ENCODE data around the gene COPG1.

COPG1 gene

DNA sequence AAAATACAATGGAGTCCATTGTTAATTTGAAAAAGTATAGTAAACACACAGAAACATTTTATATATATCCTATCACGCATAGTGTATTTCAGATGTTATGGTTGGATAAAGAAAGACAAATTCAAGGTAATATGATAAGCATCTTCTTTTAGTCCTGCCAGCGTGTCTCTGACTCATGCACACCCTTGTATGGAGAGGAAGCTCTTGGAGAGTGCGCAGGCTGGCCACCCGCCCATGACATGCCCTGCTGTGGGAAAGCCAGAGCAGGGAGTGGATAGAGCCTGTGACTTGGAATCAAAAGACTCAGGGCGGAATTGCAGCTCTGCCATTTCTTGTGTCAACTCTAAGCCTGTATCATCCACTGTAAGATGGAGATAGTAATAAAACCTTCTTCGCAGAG lies 23.0 kb upstream of the COPG1 start:
- Histone ChIP-seq H3K36me3 (ENCODE audit: control insufficient read depth, insufficient read depth, low read length) (no peaks in the 10 kb centered on the region), H3K27me3 (ENCODE audit: control insufficient read depth, insufficient read depth, low read length) (no peaks in the 10 kb centered on the region), H3K4me3 (ENCODE audit: low read length) (no peak overlapping the region), H3K27ac (ENCODE audit: low read length) (no peak overlapping the region), H3K9me3 (ENCODE audit: control insufficient read depth, insufficient read depth, low read length) (no peaks in the 10 kb centered on the region), H3K4me1 (ENCODE audit: control insufficient read depth, insufficient read depth, low read length) (peaks cover 4% of the 10 kb centered on the region)
- DNase-seq (ENCODE audit: low read depth, low spot score), result no peak
- WGBS (ENCODE audit: insufficient coverage, insufficient read length), result no CpG with 5 or more reads among the region's 6 CpGs

GRCh38 chr3:129228891-129229585 lies 20.4 kb upstream of the COPG1 start:
- Histone ChIP-seq H3K9me3 (ENCODE audit: control insufficient read depth, insufficient read depth, low read length) (no peaks in the 10 kb centered on the region), H3K4me1 (ENCODE audit: control insufficient read depth, insufficient read depth, low read length) (peaks cover 4% of the 10 kb centered on the region), H3K27me3 (ENCODE audit: control insufficient read depth, insufficient read depth, low read length) (no peaks in the 10 kb centered on the region), H3K36me3 (ENCODE audit: control insufficient read depth, insufficient read depth, low read length) (no peaks in the 10 kb centered on the region), H3K4me3 (ENCODE audit: low read length) (no peak overlapping the region), H3K27ac (ENCODE audit: low read length) (no peak overlapping the region)
- no CpG with 5 or more reads among the region's 11 CpGs for WGBS (ENCODE audit: insufficient coverage, insufficient read length)
- no peak for DNase-seq (ENCODE audit: low read depth, low spot score)

DNA sequence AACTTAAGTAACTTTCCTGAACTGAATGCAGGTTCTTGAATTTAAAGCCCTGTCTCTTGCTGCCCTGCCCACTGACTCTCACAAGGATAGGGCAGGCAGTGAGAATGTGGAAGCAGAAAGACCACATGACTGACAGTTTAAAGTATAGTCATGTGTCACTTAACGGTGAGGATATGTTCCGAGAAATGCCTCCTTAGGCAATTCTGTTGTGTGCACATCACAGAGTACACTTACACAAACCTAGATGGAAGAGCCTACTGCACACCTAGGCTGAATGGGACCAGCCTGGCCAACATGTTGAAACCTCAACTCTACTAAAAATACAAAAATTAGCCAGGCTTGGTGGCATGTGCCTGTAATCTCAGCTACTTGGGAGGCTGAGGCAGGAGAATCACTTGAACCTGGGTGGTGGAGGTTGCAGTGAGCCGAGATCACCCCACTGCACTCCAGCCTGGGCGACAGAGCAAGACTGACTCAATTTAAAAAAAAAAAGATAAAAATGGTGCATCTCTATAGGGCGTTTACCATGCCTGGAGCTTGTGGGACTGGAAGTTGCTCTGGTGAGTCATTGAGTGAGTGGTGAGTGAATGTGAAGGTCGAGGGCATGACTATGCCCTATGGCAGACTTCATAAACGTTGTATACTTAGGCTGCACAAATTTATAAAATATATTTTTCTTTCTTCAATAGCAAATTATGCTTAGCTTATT lies 18.9 kb upstream of the COPG1 start:
- Histone ChIP-seq H3K4me1 (ENCODE audit: control insufficient read depth, insufficient read depth, low read length) (peaks cover 4% of the 10 kb centered on the region), H3K4me3 (ENCODE audit: low read length) (no peak overlapping the region), H3K9me3 (ENCODE audit: control insufficient read depth, insufficient read depth, low read length) (no peaks in the 10 kb centered on the region), H3K27me3 (ENCODE audit: control insufficient read depth, insufficient read depth, low read length) (no peaks in the 10 kb centered on the region), H3K27ac (ENCODE audit: low read length) (no peak overlapping the region), H3K36me3 (ENCODE audit: control insufficient read depth, insufficient read depth, low read length) (no peaks in the 10 kb centered on the region)
- no peak for DNase-seq (ENCODE audit: low read depth, low spot score)
- no CpG with 5 or more reads among the region's 7 CpGs for WGBS (ENCODE audit: insufficient coverage, insufficient read length)

- H3K9me3 ChIP-seq (ENCODE audit: control insufficient read depth, insufficient read depth, low read length), result no peaks in the 10 kb centered on the region
Measured at GRCh38 chr3:129231331-129232119, 17.9 kb upstream of the COPG1 start.

DNA sequence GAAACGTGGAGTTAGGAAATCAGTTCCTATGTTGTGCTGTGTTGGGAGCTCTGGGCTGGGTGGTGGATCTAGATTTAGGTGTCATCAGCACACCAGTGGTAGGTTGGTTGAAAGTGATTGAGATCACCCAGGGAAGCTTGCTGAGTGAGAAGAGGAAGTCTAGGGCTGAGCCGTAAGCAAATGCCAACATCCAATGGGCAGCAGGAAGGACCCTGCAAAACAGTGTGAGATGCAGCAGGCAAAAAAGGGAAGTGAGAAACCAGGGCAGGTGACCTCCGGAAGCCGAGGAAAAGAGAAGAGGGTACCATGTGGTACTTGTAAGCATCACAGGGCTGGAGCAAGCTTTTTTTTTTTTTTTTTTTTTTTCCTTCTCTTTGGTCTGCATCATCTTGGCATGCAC lies 15.9 kb upstream of the COPG1 start:
- Histone ChIP-seq H3K36me3 (ENCODE audit: control insufficient read depth, insufficient read depth, low read length) (no peaks in the 10 kb centered on the region), H3K27me3 (ENCODE audit: control insufficient read depth, insufficient read depth, low read length) (no peaks in the 10 kb centered on the region), H3K4me1 (ENCODE audit: control insufficient read depth, insufficient read depth, low read length) (peaks cover 4% of the 10 kb centered on the region; the same call in 1 of the 2 replicates), H3K9me3 (ENCODE audit: control insufficient read depth, insufficient read depth, low read length) (no peaks in the 10 kb centered on the region), H3K4me3 (ENCODE audit: low read length) (no peak overlapping the region), H3K27ac (ENCODE audit: low read length) (no peak overlapping the region)
- no CpG with 5 or more reads among the region's 4 CpGs for WGBS (ENCODE audit: insufficient coverage, insufficient read length)
- no peak for DNase-seq (ENCODE audit: low read depth, low spot score)

More at GRCh38 chr3:129231331-129232119, 17.9 kb upstream of the COPG1 start:
- H3K27me3 ChIP-seq (ENCODE audit: control insufficient read depth, insufficient read depth, low read length), result no peaks in the 10 kb centered on the region
- H3K27ac ChIP-seq (ENCODE audit: low read length), result no peak overlapping the region
- DNase-seq (ENCODE audit: low read depth, low spot score), result no peak
- H3K36me3 ChIP-seq (ENCODE audit: control insufficient read depth, insufficient read depth, low read length), result no peaks in the 10 kb centered on the region
- peaks cover 4% of the 10 kb centered on the region for H3K4me1 ChIP-seq (ENCODE audit: control insufficient read depth, insufficient read depth, low read length)
- WGBS (ENCODE audit: insufficient coverage, insufficient read length), result no CpG with 5 or more reads among the region's 10 CpGs
- H3K4me3 ChIP-seq (ENCODE audit: low read length), result no peak overlapping the region

- no peaks in the 10 kb centered on the region for H3K9me3 ChIP-seq (ENCODE audit: control insufficient read depth, insufficient read depth, low read length)
- no peaks in the 10 kb centered on the region for H3K27me3 ChIP-seq (ENCODE audit: control insufficient read depth, insufficient read depth, low read length)
- H3K27ac ChIP-seq (ENCODE audit: low read length), result no peak overlapping the region
- H3K4me3 ChIP-seq (ENCODE audit: low read length), result no peak overlapping the region
- H3K36me3 ChIP-seq (ENCODE audit: control insufficient read depth, insufficient read depth, low read length), result no peaks in the 10 kb centered on the region
- no CpG with 5 or more reads among the region's 3 CpGs for WGBS (ENCODE audit: insufficient coverage, insufficient read length)
- DNase-seq (ENCODE audit: low read depth, low spot score), result no peak
- H3K4me1 ChIP-seq (ENCODE audit: control insufficient read depth, insufficient read depth, low read length), result no peaks in the 10 kb centered on the region
Measured at GRCh38 chr3:129234441-129234840, 15.0 kb upstream of the COPG1 start.

DNA sequence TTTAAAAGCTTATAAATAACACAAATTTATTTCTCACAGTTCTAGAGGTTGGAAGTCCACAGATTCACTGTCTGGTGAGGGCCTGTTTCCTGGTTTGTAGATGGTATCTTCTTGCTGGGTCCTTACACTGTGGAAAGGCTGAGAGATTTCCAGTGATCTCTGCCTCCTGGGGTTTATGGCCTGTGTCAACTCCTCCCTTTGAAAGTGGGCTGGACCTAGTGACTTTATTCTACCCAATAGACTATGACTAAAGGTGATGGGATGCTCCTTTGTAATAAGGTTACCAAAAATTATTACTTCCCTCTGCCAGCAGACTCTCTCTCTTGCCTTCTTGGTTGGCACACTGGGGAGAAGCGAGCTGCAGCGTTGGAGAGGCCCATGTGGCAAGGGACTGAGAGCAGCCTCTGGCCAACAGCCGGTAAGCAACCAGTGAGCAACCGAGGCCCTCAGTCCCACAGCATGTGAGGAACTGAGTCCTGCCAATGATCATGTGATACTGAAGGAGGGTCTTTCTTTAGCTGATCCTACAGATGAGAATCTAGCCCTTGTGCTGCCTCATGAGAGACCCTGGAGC lies 14.0 kb upstream of the COPG1 start:
- Histone ChIP-seq H3K4me3 (ENCODE audit: low read length) (no peak overlapping the region), H3K27me3 (ENCODE audit: control insufficient read depth, insufficient read depth, low read length) (no peaks in the 10 kb centered on the region), H3K36me3 (ENCODE audit: control insufficient read depth, insufficient read depth, low read length) (no peaks in the 10 kb centered on the region), H3K4me1 (ENCODE audit: control insufficient read depth, insufficient read depth, low read length) (no peaks in the 10 kb centered on the region; the same call in 1 of the 2 replicates), H3K9me3 (ENCODE audit: control insufficient read depth, insufficient read depth, low read length) (no peaks in the 10 kb centered on the region), H3K27ac (ENCODE audit: low read length) (no peak overlapping the region)
- DNase-seq (ENCODE audit: low read depth, low spot score), result no peak
- no CpG with 5 or more reads among the region's 4 CpGs for WGBS (ENCODE audit: insufficient coverage, insufficient read length)

DNA sequence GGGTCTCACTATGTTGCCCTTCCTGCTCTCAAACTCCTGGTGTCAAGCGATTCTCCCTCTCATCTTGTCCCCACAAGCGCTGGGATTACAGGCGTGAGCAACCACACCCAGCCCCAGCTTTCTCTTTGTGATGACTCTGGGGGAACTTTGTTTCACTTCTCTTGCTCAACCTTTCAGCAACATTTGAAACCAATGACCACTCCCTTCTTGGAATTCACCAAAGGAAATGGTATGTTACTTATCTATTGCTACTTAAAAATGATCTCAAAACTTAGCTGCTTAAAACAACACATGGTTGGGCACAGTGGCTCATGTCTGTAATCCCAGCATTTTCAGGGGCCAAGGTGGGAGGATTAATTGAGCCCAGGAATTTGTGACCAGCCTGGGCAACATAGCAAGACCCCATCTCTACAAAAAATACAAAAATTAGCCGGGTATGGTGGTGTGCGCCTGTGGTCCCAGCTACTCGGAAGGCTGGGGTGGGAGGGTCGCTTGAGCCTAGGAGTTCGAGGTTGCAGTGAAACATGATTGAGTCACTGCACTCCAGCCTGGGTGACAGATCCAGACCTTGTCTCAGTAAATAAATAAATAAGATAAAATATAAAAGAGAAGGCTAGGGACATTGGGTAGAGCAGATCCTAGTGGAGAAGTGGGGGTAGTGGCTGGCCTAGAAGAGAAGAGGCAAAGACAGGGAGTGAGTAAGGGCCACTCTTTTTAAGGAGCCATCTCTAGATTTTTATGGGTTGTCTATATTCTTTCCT lies 10.3 kb upstream of the COPG1 start:
- no peaks in the 10 kb centered on the region for H3K27me3 ChIP-seq (ENCODE audit: control insufficient read depth, insufficient read depth, low read length)
- H3K4me3 ChIP-seq (ENCODE audit: low read length), result no peak overlapping the region
- H3K9me3 ChIP-seq (ENCODE audit: control insufficient read depth, insufficient read depth, low read length), result no peaks in the 10 kb centered on the region
- no CpG with 5 or more reads among the region's 8 CpGs for WGBS (ENCODE audit: insufficient coverage, insufficient read length)
- no peak for DNase-seq (ENCODE audit: low read depth, low spot score)
- no peaks in the 10 kb centered on the region; the same call in 1 of the 2 replicates for H3K4me1 ChIP-seq (ENCODE audit: control insufficient read depth, insufficient read depth, low read length)
- H3K36me3 ChIP-seq (ENCODE audit: control insufficient read depth, insufficient read depth, low read length), result no peaks in the 10 kb centered on the region
- H3K27ac ChIP-seq (ENCODE audit: low read length), result no peak overlapping the region

- WGBS (ENCODE audit: insufficient coverage, insufficient read length), result no CpG with 5 or more reads among the region's 6 CpGs
- Histone ChIP-seq H3K27ac (ENCODE audit: low read length) (no peak overlapping the region), H3K27me3 (ENCODE audit: control insufficient read depth, insufficient read depth, low read length) (no peaks in the 10 kb centered on the region), H3K9me3 (ENCODE audit: control insufficient read depth, insufficient read depth, low read length) (no peaks in the 10 kb centered on the region), H3K4me1 (ENCODE audit: control insufficient read depth, insufficient read depth, low read length) (no peaks in the 10 kb centered on the region; the same call in 1 of the 2 replicates), H3K36me3 (ENCODE audit: control insufficient read depth, insufficient read depth, low read length) (no peaks in the 10 kb centered on the region), H3K4me3 (ENCODE audit: low read length) (no peak overlapping the region)
- DNase-seq (ENCODE audit: low read depth, low spot score), result no peak
Measured at GRCh38 chr3:129239991-129240390, 9.4 kb upstream of the COPG1 start.

- no peak overlapping the region for H3K4me3 ChIP-seq (ENCODE audit: low read length)
- no peaks in the 10 kb centered on the region; the same call in 1 of the 2 replicates for H3K4me1 ChIP-seq (ENCODE audit: control insufficient read depth, insufficient read depth, low read length)
- no CpG with 5 or more reads among the region's 3 CpGs for WGBS (ENCODE audit: insufficient coverage, insufficient read length)
- no peaks in the 10 kb centered on the region for H3K27me3 ChIP-seq (ENCODE audit: control insufficient read depth, insufficient read depth, low read length)
- H3K36me3 ChIP-seq (ENCODE audit: control insufficient read depth, insufficient read depth, low read length), result no peaks in the 10 kb centered on the region
- H3K9me3 ChIP-seq (ENCODE audit: control insufficient read depth, insufficient read depth, low read length), result no peaks in the 10 kb centered on the region
- DNase-seq (ENCODE audit: low read depth, low spot score), result no peak
- no peak overlapping the region for H3K27ac ChIP-seq (ENCODE audit: low read length)
Measured at GRCh38 chr3:129240436-129240835, 9.0 kb upstream of the COPG1 start.
